Measurements from ENCODE around the gene ERN1. TPM values are rescaled to one million over a fixed set of nuclear protein-coding genes. Genes with fewer than 3 reads are reported as not detected.

The ERN1 gene
- polyA plus RNA-seq, 1 donor from 2014 or later = 9.6 TPM

DNA sequence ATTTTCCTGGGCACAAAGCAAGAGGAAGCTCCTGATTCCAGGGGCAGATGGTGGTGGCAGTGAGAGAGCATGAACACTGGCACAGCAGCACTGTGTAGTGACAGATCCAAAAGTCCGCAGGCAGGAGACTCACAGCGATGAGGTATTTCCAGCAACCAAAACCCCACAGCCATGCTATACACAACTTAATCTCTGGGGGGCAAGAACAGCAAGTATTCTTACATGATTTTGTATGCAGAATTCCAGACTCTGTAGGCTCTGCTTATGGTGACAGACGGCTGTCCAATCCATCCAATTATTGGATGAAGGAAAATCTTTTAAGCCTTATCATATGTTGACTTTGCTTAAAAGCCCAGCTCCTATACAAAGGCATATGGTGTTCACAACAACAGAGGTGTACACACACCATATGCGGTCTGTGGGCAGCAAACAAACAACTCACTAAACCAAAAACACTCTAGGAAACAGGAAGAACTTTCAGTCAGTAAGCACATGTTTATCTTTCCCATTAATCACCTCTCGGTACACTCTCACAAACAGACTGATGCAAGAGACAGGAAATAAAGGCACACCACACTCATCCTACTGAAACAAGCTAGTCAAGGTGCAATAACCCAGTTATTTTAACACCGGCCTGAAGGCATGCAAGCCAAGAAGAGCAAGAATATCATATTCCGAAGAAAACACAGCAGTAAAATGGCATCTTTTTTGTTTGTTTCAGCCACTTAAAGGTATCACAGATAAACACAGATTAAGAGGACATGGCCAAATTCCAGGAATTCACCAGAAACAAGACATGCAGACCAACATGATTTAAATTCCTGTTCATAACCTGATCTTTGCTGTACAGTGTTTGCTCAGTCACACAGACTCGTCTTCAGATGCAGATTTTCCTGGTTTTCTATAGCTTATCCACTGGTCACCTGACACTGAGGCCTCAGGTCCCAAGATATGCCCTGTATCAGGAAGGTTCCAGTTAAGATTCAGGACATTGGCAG, 47.8 kb downstream of the ERN1 start:
- peak overlapping the region in 2 of 3 donors; percentile 19 to 32 for H3K27ac Mint-ChIP-seq
- H3K4me3 Mint-ChIP-seq = peak overlapping the region in 1 of 4 donors; percentile 55
- H3K9me3 Mint-ChIP-seq = no peaks in the 10 kb centered on the region
- H3K4me1 Mint-ChIP-seq = peaks cover 6 to 15% (median 13%) of the 10 kb centered on the region in 3 donors
- H3K27me3 Mint-ChIP-seq = no peaks in the 10 kb centered on the region
- H3K36me3 Mint-ChIP-seq = peaks cover 4% of the 10 kb centered on the region

DNA sequence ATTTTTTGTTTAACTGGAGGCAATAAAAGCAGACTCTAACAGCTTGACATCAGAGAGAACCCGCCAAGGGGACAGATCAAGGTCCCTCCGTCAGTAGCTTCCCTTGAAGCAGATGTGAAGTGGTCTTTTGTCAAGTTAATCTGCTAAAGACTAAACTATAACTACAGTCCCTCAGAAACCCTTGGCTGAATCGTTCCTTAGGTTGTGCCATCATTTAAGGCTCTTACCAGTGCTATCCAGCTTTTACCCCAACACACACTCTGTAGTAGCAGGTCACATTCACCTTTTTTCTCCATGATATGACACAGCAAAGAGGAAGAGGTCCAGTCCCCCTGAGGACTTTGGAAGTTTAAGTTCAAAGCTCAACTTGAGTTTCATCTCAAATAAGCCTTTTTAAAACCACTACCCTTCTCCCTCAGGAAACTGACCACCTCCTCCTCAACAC, 49.7 kb downstream of the ERN1 start:
- peaks cover 4% of the 10 kb centered on the region for H3K36me3 Mint-ChIP-seq
- H3K4me1 Mint-ChIP-seq = peaks cover 12 to 21% (median 21%) of the 10 kb centered on the region in 3 donors
- no peaks in the 10 kb centered on the region for H3K9me3 Mint-ChIP-seq
- H3K4me3 Mint-ChIP-seq = no peak overlapping the region
- no peak overlapping the region for H3K27ac Mint-ChIP-seq
- H3K27me3 Mint-ChIP-seq = no peaks in the 10 kb centered on the region

DNA sequence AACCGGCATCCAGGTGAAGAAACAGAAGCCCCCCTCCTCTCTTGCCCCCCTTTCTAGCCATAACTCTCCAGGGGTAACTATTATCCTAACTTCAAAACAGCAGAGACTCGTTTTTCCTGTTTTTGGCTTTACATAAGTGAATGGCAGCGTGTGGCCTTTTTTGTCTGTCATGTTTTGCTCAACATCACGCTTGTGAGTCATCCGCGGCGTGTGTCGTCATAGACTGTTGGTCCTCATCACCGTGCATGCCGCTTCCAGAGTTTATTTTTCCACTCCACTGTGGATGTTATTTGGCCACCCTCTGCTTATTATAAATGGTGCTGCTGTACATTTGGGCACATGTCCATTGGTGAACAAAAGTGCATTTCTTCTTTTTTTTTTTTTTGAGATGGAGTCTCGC, 52.6 kb downstream of the ERN1 start:
- Mint-ChIP-seq H3K4me3 (peak overlapping the region in 1 of 4 donors; percentile 25), H3K9me3 (no peaks in the 10 kb centered on the region), H3K27me3 (no peaks in the 10 kb centered on the region), H3K27ac (no peak overlapping the region), H3K4me1 (peaks cover 20 to 30% (median 30%) of the 10 kb centered on the region in 3 donors), H3K36me3 (peaks cover 4% of the 10 kb centered on the region)

DNA sequence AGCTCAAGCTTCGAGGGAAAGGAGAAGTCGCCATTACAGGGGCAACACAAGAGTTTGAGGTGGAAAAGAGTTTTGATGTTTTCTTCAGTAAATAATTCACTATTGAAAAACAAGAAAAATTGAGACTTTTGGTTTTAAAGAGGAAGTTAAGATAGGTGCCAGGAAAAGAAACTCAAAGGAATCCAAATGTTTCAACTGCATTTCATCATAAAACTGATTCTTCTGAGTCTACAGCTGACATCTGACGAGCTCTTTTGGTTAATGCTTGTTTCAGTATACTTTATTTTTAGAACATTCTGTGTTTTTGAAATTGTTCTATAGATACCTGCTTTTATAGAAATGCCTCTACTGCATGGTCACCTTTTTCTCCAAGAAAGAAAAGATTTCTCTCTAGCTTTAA, 54.0 kb downstream of the ERN1 start:
- no peaks in the 10 kb centered on the region for H3K9me3 Mint-ChIP-seq
- peak overlapping the region in 1 of 3 donors; percentile 32 for H3K27ac Mint-ChIP-seq
- peaks cover 15 to 26% (median 22%) of the 10 kb centered on the region in 3 donors for H3K4me1 Mint-ChIP-seq
- H3K27me3 Mint-ChIP-seq = no peaks in the 10 kb centered on the region
- H3K4me3 Mint-ChIP-seq = peak overlapping the region in 1 of 4 donors; percentile 27
- peaks cover 7% of the 10 kb centered on the region for H3K36me3 Mint-ChIP-seq

DNA sequence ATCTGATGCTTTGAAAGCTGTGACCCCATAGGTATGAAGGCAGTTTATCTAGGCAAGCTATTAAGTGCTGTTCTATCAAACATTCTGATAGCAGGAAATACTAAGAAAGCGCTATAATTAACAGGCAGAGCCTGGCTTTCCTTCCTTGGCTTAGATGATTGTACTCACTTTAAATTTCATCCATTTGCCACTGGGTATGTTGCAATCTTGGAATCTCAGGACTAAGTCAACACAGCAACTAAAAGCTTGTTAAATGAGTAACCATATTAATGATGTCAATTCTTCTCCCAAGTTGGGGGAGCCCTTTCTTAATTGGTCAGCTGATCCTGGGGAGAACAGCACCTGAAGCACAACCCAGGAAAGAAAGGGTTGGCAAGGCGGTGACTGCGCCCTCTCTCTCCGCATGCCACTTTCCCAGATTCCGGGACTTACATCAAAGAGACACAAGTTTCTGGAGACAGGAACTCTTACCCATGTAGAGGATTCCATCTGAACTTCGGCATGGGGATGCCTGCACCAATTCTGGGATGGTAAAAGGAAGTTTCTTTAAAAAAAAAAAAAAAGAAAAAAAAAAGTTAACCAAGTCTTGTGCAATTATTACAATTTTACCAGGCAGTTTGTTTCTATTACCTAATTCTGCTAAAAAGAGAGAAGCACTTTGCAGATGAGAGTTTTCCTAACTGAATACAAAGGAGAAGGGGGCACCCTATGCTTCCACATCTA, 55.1 kb downstream of the ERN1 start:
- H3K27ac Mint-ChIP-seq = peak overlapping the region in 1 of 3 donors; percentile 49
- H3K36me3 Mint-ChIP-seq = peaks cover 12% of the 10 kb centered on the region
- H3K9me3 Mint-ChIP-seq = no peaks in the 10 kb centered on the region
- H3K4me1 Mint-ChIP-seq = peaks cover 15 to 23% (median 22%) of the 10 kb centered on the region in 3 donors
- no peaks in the 10 kb centered on the region for H3K27me3 Mint-ChIP-seq
- peak overlapping the region in 2 of 4 donors; percentile 49 to 65 for H3K4me3 Mint-ChIP-seq

DNA sequence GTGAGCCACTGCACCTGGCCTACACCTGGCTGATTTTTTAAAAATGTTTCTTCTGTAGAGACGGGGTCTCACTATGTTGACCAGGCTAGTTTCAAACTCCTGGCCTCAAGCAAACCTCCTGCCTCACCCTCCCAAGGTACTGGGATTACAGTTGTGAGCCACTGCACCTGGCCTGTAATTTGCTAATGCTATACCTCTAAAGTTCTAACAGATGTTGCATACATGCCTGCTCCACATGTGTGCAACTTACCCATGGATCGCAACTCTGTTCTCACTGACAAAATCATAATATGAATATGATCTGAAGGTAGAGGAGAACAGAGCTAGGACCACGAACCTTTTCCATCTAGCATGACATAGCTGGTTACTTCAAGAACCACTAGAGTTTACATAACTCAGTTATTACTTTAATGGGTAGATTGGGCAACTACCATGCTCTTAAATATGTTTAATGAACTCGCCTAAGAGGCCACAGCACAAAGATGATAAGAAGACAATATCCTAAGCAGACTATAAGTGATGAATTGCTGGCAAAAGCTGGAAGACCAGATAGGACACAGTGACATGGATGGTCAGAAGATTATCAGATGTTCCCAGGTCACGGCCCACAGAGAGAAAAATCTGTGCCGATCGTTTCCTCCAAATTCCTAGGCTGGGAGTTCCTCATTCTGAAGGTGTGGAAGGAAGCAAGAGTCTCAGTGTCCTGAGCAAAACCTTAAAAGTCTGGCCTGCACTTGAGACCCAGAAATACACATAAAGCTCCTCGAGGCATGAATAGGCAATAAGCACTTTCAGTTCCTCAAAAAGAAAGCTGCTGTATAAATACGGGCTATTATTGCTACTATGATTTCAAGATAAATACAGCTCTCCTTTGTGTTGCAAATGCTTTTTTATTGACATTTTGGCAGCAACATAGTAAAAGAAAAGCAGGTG, 55.9 kb downstream of the ERN1 start:
- H3K4me1 Mint-ChIP-seq = peaks cover 15 to 23% (median 22%) of the 10 kb centered on the region in 3 donors
- no peaks in the 10 kb centered on the region for H3K27me3 Mint-ChIP-seq
- H3K9me3 Mint-ChIP-seq = peaks cover 0 to 2% (median 0%) of the 10 kb centered on the region in 3 donors
- peaks cover 19% of the 10 kb centered on the region for H3K36me3 Mint-ChIP-seq
- H3K27ac Mint-ChIP-seq = peak overlapping the region in 1 of 3 donors; percentile 73
- H3K4me3 Mint-ChIP-seq = peak overlapping the region in 2 of 4 donors; percentile 49 to 65

DNA sequence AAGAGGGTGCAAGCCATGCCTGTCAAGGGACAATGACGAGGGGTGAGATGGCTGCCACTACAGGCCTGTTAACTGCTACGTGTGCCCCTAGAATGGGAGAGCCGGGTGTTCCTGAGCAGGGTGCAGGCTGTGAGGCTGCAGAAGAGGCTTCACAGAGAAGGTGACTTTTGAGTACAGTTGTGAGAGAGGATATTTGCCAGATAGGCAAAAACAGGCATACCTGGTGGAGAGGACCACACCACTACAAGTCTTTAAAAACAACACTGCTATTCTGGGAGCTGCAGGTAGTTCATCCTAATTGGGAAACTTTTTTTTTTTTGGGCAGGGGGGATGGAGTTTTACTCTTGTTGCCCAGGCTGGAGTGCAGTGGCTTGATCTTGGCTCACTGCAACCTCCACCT, 58.8 kb downstream of the ERN1 start:
- Mint-ChIP-seq H3K36me3 (peaks cover 32% of the 10 kb centered on the region), H3K27ac (no peak overlapping the region), H3K9me3 (peaks cover 0 to 7% (median 6%) of the 10 kb centered on the region in 3 donors), H3K4me3 (peak overlapping the region in 1 of 4 donors; percentile 64), H3K4me1 (peaks cover 15 to 20% (median 19%) of the 10 kb centered on the region in 3 donors), H3K27me3 (no peaks in the 10 kb centered on the region)

DNA sequence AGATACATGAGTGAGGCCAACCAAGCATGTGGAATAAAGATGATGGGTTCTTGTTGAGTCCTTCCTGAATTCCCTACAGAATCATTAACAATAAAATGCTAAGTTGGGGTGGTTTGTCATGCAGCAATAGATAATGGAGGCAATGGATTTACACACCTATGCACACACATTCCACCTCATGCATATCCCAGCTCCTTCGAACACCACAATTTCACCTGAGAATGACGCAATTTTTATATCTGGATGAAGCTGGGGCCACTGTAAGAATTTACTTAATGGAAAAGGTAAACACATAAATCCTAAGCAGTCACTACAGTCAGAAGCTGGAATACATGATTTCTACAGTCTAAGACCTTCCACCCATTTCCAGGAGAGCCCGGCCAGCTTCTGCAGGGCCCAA, 59.7 kb downstream of the ERN1 start:
- Mint-ChIP-seq H3K27ac (peak overlapping the region in 1 of 3 donors; percentile 41), H3K4me1 (peaks cover 8 to 15% (median 13%) of the 10 kb centered on the region in 3 donors), H3K36me3 (peaks cover 32% of the 10 kb centered on the region)

DNA sequence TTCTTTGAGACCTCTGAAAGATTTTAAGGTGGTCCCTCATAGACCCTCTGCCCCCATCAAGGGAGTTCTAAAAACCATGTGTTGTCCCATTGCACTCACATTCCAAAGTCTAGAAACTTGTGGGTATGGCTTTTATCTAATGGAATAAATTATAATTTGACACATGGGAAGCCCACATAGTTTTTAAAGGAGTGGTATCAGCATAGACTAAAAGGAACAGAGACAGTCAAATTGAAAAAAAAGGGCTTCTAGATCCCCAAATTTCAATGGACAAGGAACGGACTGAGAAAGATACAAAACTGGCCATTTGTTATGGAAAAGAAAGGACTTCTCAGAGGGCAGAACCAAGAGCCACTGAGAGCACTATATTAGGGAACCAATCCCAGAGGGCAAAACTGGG, 60.8 kb downstream of the ERN1 start:
- Mint-ChIP-seq H3K4me1 (peaks cover 4 to 7% (median 6%) of the 10 kb centered on the region in 3 donors), H3K27ac (no peak overlapping the region), H3K4me3 (no peak overlapping the region), H3K36me3 (peaks cover 37% of the 10 kb centered on the region), H3K27me3 (no peaks in the 10 kb centered on the region), H3K9me3 (peaks cover 0 to 7% (median 6%) of the 10 kb centered on the region in 3 donors)

More for the DNA sequence above, 59.7 kb downstream of the ERN1 start:
- no peak overlapping the region for H3K4me3 Mint-ChIP-seq
- H3K9me3 Mint-ChIP-seq = peaks cover 0 to 7% (median 6%) of the 10 kb centered on the region in 3 donors
- no peaks in the 10 kb centered on the region for H3K27me3 Mint-ChIP-seq

DNA sequence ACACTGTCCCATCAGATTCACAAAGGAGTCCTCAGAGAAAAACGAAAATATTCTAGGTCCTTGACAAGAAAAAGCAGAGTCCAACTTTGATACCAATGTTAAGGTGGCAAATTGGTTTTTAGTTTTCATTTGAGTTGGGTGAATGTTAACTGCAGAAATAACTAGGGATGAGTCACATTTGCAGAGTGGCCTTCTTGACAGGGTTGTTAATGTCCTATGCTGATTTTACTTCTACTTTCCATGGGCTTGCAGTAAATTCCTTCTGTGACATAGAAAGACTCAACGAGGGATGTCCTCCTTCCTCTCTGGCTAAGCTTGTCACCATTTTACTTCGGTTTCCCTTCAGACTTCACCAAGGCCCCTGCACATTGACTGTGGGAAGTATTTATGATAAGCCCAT, 62.3 kb downstream of the ERN1 start:
- H3K27ac Mint-ChIP-seq = peak overlapping the region in 1 of 3 donors; percentile 78
- peaks cover 0 to 7% (median 6%) of the 10 kb centered on the region in 3 donors for H3K9me3 Mint-ChIP-seq
- H3K4me3 Mint-ChIP-seq = no peak overlapping the region
- H3K27me3 Mint-ChIP-seq = no peaks in the 10 kb centered on the region
- H3K4me1 Mint-ChIP-seq = peaks cover 9 to 11% (median 10%) of the 10 kb centered on the region in 3 donors
- H3K36me3 Mint-ChIP-seq = peaks cover 37% of the 10 kb centered on the region

DNA sequence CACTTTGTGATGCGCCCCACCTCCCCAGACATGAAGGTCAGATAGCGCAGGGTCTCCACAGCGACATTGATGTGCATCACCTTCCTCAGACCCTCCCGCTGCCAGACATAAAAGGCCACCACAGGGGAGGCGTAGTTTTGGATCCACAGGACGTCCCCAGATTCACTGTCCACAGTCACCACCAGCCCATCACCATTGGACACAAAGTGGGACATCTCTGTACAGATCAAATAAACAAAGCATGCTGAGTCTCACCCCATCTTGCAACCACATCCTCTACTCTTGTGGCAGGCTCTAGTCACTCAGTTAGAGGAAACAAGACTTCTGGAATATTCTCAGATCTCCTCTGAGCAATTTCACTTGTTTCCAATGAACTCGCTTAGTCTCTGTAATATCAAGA, 63.2 kb downstream of the ERN1 start:
- peaks cover 37% of the 10 kb centered on the region for H3K36me3 Mint-ChIP-seq
- H3K9me3 Mint-ChIP-seq = peaks cover 0 to 7% (median 6%) of the 10 kb centered on the region in 3 donors
- H3K27ac Mint-ChIP-seq = peak overlapping the region in 2 of 3 donors; percentile 66 to 78
- H3K4me3 Mint-ChIP-seq = peak overlapping the region in 2 of 4 donors; percentile 41 to 87
- H3K4me1 Mint-ChIP-seq = peaks cover 10 to 12% (median 11%) of the 10 kb centered on the region in 3 donors
- no peaks in the 10 kb centered on the region for H3K27me3 Mint-ChIP-seq

DNA sequence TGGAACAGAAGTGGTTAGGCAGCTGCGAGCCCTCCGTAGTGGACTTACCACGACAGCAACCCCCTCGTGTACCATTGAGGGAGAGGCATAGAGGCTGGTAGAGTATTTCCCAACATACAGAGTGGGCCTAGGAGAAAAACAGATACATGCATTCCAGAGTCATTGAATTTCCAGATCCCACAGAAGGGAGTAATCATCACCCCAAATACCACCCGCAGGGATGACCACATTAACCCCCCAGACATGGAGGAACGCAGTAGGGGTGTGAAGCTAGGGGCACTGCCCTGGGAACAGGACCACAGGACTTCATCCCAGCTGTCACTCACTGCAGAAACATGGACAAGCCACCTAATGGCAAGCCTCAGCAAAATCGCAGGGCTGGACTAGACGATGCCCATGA, 64.8 kb downstream of the ERN1 start:
- Mint-ChIP-seq H3K27me3 (no peaks in the 10 kb centered on the region), H3K27ac (peak overlapping the region in 1 of 3 donors; percentile 25), H3K4me1 (peaks cover 12 to 13% (median 13%) of the 10 kb centered on the region in 3 donors), H3K36me3 (peaks cover 31% of the 10 kb centered on the region), H3K4me3 (no peak overlapping the region), H3K9me3 (peaks cover 0 to 7% (median 6%) of the 10 kb centered on the region in 3 donors)

DNA sequence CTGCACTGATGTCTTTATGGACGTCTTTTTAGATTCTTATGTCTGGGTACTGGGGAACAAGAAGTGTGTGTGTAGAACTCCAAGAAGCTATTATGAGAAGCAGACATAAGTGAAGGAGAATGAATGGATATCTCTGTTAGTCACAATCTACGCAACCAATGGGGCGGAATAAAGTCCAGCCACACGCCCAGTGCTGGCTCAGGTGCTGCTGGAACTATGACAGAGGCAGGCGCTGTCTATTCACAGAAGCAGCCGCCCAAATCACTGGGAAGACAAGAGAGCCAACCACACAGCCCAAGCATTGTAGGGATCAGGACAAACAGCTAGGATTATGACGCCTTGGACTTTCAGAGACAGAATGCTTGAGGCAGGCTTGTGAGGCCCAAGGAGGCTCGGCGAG, 65.6 kb downstream of the ERN1 start:
- Mint-ChIP-seq H3K36me3 (peaks cover 26% of the 10 kb centered on the region), H3K4me3 (no peak overlapping the region), H3K9me3 (peaks cover 0 to 7% (median 3%) of the 10 kb centered on the region in 3 donors), H3K4me1 (peaks cover 12 to 14% (median 14%) of the 10 kb centered on the region in 3 donors), H3K27me3 (no peaks in the 10 kb centered on the region), H3K27ac (peak overlapping the region in 2 of 3 donors; percentile 55 to 74)

Measured in IgD-negative memory B cell (primary cell).